OCI-LY7 (cell line): ENCODE results near the gene MUC20.
"Not testable (repeated sequence)": the region's sequence is repeated elsewhere in the genome, so short reads cannot be mapped to it uniquely, and the experiment has no call there.

Source experiments
- CTCF ChIP-seq: fragments of 200-600 bp; sonication (generic); conservative IDR thresholded peaks from 2 replicates; pipeline ENCODE4 v1.5.1; 2014; ENCODE audit warnings: mild to moderate bottlenecking, antibody characterized with exemption, low read length, moderate library complexity, mixed read lengths
- EZH2phosphoT487 ChIP-seq: fragments of 200-600 bp; sonication (generic); IDR thresholded peaks from 2 replicates; pipeline ENCODE4 v1.6.1; 2018; ENCODE audit warnings: low read depth, borderline replicate concordance, mild to moderate bottlenecking, mixed run types, antibody characterized with exemption, low read length, moderate library complexity, mixed read lengths

GRCh38 chr3:195724363-195724762 is 3.6 kb downstream of the MUC20 start:
- TF ChIP-seq CTCF, EZH2phosphoT487: not testable (repeated sequence)
